Body of pancreas (tissue), 4 donors: Measurements from ENCODE around the gene RIC3.

Experiments
- POLR2A ChIP-seq, 3 donors: fragments of 450-650 bp; IDR thresholded peaks; one replicate each; pipeline ENCODE4 v1.6.1; 2016; ENCODE audit warnings: antibody characterized with exemption in 3 of 3, mild to moderate bottlenecking in 2 of 3
- TF ChIP-seq, protein P1 (sequence below), 7 experiments: fragments of 450-650 bp in 4 of 7; fragments of 200-600 bp in 3 of 7; sonication (generic) in 3 of 7; IDR thresholded peaks; one replicate each; pipeline ENCODE4 v1.5.1; 2016 to 2019; ENCODE audit warnings: antibody characterized with exemption in 7 of 7

DNA sequence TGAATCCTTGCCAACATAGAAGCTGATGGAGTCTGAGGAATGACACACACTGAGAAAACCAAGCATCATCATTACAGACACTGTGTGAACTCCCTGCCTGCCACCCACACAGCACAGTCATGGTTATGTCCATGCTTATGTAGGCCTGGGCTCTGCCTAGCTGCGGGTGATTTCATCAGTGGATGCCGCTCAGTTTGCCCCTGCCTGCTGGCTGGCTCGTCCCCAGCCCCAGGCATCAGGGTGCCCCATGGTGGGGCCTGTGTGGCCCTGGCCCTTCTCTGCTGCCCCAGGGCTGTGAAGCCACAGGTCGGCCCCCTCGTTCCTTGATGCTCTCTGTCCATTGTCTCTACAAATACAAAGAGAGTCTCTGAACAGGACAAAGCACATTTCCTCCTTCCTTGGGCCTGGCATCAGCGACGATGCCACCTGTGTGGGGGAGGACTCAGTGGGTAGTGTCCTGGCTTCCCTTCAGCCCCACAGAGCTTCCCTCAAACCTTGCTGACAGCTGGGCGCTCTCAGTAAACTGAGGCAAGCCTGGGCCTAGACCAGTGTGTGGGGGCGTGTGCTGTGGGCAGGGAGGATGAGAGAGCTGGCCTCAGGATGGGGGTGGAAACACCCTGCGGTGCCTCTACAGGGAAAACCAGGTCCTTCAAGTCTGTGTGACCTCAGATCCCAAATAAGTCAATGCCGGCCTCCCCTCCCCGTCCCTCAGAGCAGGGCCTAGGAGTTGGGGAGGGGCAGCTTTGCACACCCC is 107.8 kb downstream of the RIC3 start:
- TF ChIP-seq POLR2A (IDR thresholded peaks at IDR 0.05) = no peak
- TF ChIP-seq, protein P1, sequence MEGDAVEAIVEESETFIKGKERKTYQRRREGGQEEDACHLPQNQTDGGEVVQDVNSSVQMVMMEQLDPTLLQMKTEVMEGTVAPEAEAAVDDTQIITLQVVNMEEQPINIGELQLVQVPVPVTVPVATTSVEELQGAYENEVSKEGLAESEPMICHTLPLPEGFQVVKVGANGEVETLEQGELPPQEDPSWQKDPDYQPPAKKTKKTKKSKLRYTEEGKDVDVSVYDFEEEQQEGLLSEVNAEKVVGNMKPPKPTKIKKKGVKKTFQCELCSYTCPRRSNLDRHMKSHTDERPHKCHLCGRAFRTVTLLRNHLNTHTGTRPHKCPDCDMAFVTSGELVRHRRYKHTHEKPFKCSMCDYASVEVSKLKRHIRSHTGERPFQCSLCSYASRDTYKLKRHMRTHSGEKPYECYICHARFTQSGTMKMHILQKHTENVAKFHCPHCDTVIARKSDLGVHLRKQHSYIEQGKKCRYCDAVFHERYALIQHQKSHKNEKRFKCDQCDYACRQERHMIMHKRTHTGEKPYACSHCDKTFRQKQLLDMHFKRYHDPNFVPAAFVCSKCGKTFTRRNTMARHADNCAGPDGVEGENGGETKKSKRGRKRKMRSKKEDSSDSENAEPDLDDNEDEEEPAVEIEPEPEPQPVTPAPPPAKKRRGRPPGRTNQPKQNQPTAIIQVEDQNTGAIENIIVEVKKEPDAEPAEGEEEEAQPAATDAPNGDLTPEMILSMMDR (IDR thresholded peaks at IDR 0.05) = no peak
